Prostate gland (tissue), 2 donors: Measurements from ENCODE around the gene FAM219B.

Experiments used
- POLR2A ChIP-seq: fragments of 450-650 bp; IDR thresholded peaks from one replicate; pipeline ENCODE4 v1.6.1; 2016; ENCODE audit warnings: antibody characterized with exemption, mild to moderate bottlenecking
- POLR2AphosphoS5 ChIP-seq: sonication (generic); formaldehyde crosslinking; IDR thresholded peaks from one replicate; pipeline ENCODE4 v1.6.1; 2017; ENCODE audit warnings: antibody characterized with exemption
- TF ChIP-seq, protein P1 (sequence below), 4 experiments: fragments of 200-600 bp in 2 of 4; fragments of 450-650 bp in 2 of 4; sonication (generic) in 2 of 4; IDR thresholded peaks; 1 replicate in 3 of 4; 2 replicates in 1 of 4; pipeline ENCODE4 v1.5.1; 2016 to 2019; ENCODE audit warnings: antibody characterized with exemption in 4 of 4, mild to moderate bottlenecking in 2 of 4, moderate library complexity in 2 of 4

DNA sequence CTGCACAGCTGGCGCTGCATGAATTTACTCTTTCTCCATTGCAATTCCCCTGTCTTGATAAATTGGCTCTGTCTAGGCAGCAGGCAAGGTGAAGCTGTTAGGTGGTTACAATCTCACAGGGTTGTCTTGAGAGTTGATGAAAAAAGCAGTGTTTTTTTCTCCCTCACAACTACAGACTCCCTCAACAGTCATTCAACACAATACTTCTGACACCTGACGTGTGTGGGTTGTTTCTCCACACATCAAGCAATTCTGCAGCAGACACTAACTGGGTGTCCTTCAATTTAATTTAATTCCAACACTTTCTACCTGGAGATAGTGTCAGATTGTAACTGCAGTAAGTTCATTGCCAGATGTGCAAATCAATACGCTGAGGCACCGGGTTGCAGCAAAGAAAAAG is 28.4 kb downstream of the FAM219B start:
- TF ChIP-seq POLR2AphosphoS5 (no peak), POLR2A (no peak)
- TF ChIP-seq, protein P1, sequence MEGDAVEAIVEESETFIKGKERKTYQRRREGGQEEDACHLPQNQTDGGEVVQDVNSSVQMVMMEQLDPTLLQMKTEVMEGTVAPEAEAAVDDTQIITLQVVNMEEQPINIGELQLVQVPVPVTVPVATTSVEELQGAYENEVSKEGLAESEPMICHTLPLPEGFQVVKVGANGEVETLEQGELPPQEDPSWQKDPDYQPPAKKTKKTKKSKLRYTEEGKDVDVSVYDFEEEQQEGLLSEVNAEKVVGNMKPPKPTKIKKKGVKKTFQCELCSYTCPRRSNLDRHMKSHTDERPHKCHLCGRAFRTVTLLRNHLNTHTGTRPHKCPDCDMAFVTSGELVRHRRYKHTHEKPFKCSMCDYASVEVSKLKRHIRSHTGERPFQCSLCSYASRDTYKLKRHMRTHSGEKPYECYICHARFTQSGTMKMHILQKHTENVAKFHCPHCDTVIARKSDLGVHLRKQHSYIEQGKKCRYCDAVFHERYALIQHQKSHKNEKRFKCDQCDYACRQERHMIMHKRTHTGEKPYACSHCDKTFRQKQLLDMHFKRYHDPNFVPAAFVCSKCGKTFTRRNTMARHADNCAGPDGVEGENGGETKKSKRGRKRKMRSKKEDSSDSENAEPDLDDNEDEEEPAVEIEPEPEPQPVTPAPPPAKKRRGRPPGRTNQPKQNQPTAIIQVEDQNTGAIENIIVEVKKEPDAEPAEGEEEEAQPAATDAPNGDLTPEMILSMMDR (IDR thresholded peaks at IDR 0.05) = no peak
